Measurements from ENCODE around the gene KBTBD12.

Gene KBTBD12

GRCh38 chr3:128012050-128012449 lies 97.0 kb downstream of the KBTBD12 start:
- DNase-seq (ENCODE audit: low read depth in 2 of 2) = no peak

DNA sequence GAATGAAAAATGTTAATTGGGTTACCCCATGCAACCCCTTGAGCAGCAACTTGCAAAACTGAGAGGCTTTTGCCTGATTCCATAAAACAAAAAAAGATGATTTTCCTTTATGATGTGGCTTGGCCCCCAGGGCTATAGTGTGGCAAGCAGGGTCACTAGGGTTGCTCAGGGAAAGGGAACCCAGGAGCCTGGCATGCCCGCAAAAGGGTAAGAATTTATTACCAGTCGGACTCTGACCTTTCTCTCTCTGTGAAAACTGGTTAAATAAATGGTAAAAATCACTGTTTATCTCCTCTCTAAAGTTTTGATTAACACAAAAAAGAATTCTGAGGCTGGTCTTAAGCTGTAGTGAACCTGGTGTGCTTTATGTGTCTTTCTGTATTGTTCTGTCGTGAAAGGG lies 99.5 kb downstream of the KBTBD12 start:
- DNase-seq (ENCODE audit: low read depth in 2 of 2) = no peak

DNA sequence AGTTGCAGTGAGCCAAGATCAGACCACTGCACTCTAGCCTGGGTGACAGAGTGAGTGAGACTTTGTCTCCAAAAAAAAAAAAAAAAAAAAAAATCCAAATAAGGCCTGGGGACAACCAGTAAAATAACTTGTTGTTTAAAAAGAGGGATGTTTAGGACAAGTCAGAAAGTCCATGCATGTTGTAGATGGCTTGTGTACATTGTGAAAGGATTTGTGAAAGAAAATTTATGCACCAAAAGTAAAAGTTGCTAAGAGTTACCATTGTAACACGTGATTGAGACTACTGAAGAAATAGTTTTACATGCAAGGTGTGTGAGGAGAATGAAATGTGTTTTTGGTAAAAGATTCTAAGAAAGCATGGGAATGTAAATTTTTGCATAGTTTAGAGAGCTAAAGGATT lies 101.5 kb downstream of the KBTBD12 start:
- no peak for DNase-seq (ENCODE audit: low read depth in 2 of 2)

DNA sequence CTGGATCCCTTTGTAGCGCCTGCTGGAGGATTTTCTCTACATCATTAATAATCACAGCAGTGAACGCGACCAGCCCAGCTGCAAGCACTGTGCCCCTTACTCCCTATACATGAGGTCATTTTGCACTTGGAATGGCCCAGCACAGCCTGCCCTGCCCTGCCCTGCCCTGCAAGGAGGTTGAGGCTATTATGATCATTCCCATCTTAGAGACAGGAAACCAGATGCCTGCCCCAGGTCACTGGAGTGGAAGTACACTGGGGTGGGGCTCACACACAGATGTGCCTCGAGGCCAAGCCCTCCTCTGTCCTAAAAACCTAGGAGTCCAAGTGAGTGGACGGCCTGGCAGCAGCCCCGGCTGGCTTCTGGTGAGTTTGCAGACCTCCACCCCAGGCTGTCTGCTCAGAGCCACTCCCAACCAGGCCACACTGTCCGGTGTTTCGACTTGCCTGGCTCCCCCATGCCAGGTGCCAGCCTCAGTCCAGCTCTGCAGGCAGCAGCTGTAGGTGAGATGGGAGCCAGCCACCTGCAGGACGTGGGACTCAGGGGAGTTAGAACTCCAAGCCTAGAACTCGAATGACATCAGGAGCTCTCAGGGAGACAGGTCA lies 106.8 kb downstream of the KBTBD12 start:
- DNase-seq (ENCODE audit: low read depth in 2 of 2) = no peak

DNA sequence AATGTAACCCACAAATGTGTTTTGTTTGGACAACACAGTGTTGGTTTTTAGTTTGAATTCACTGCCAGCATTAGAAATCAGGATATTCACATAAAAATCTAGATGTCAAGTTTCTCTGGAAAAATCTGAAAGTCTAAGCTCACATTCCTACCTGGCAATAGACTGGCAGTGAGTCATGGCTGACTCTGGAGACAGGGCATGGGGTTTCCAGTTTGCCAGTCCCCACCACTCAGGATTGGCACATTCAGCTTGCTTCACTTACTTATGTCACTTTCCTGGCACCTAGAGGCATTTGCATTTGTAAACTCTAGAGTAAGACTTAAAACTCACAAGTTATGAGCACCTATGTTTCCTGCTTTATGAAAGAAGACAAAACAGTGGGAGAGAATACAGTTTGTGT lies 118.1 kb downstream of the KBTBD12 start:
- DNase-seq (ENCODE audit: low read depth in 2 of 2) = no peak

- DNase-seq (ENCODE audit: low read depth in 2 of 2) = no peak
Measured at GRCh38 chr3:128036119-128036518, 121.1 kb downstream of the KBTBD12 start.

Measured in fibroblast of skin of left quadriceps (primary cell).